K562 (cell line): Measurements from ENCODE around the gene MRPL10. TPM values are rescaled to one million over a fixed set of nuclear protein-coding genes. Genes with fewer than 3 reads are reported as not detected.

Experiments used
- ATF1 ChIP-seq, 2 experiments: fragments of 450-650 bp in 1 of 2; IDR thresholded peaks; 2 replicates each; pipeline ENCODE4 v1.6.1; 2016; ENCODE audit warnings: missing compliant biosample characterization in 1 of 2, missing genetic modification characterization in 1 of 2
- C11orf30 ChIP-seq: fragments of 450-650 bp; IDR thresholded peaks from 2 replicates; pipeline ENCODE4 v1.6.1; 2016; ENCODE audit warnings: low read depth, mild to moderate bottlenecking
- CGGBP1 ChIP-seq: fragments of 250-450 bp; sonication (Bioruptor Pico); IDR thresholded peaks from 2 replicates; pipeline ENCODE4 v1.9.0; 2021; ENCODE audit warnings: mild to moderate bottlenecking
- COPS2 ChIP-seq: fragments of 450-650 bp; conservative IDR thresholded peaks from 2 replicates; pipeline ENCODE4 v1.6.1; 2016; ENCODE audit warnings: mild to moderate bottlenecking, moderate library complexity
- E2F6 ChIP-seq, 2 experiments: IDR thresholded peaks; 2 replicates each; pipeline ENCODE4 v1.6.1; 2011; ENCODE audit warnings: borderline replicate concordance in 1 of 2, control low read depth in 1 of 2, low read depth in 1 of 2, low read length in 1 of 2, mild to moderate bottlenecking in 1 of 2, mixed read lengths in 1 of 2, moderate library complexity in 1 of 2; ENCODE audit not compliant: insufficient read depth in 1 of 2, insufficient read length in 1 of 2, poor library complexity in 1 of 2, severe bottlenecking in 1 of 2; ENCODE audit errors: extremely low read depth in 1 of 2
- EGR1 ChIP-seq: fragments of 450-650 bp; conservative IDR thresholded peaks from 2 replicates; pipeline ENCODE4 v1.6.1; 2017; ENCODE audit warnings: mild to moderate bottlenecking
- ELK1 ChIP-seq: sonication (generic); formaldehyde crosslinking; IDR thresholded peaks from 2 replicates; pipeline ENCODE4 v1.8.1; 2022; ENCODE audit warnings: missing genetic modification reagents
- GABPB1 ChIP-seq: sonication (generic); formaldehyde crosslinking; IDR thresholded peaks from 2 replicates; pipeline ENCODE4 v1.8.0; 2022; ENCODE audit warnings: mild to moderate bottlenecking, missing genetic modification reagents
- HIVEP1 ChIP-seq: fragments of 250-450 bp; sonication (Bioruptor Pico); IDR thresholded peaks from 2 replicates; pipeline ENCODE4 v1.4.0; 2020; ENCODE audit warnings: mild to moderate bottlenecking
- HMG20A ChIP-seq: fragments of 450-650 bp; formaldehyde crosslinking; conservative IDR thresholded peaks from 2 replicates; pipeline ENCODE4 v1.4.0; 2020; ENCODE audit warnings: mild to moderate bottlenecking, mixed read lengths
- HMG20B ChIP-seq: fragments of 250-450 bp; sonication (Bioruptor Pico); IDR thresholded peaks from 2 replicates; pipeline ENCODE4 v1.5.0; 2021; ENCODE audit warnings: mild to moderate bottlenecking
- MAFK ChIP-seq: IDR thresholded peaks from 2 replicates; pipeline ENCODE4 v1.6.1; 2011; ENCODE audit warnings: low read length, improper control_type of control experiment
- MTA1 ChIP-seq: fragments of 450-650 bp; IDR thresholded peaks from 2 replicates; pipeline ENCODE4 v1.6.1; 2017; ENCODE audit warnings: borderline replicate concordance
- SMAD1 ChIP-seq: fragments of 150-350 bp; IDR thresholded peaks from 2 replicates; pipeline ENCODE4 v1.6.1; 2014; ENCODE audit warnings: low read length, low read depth; ENCODE audit not compliant: partially characterized antibody
- THAP12 ChIP-seq: fragments of 250-450 bp; sonication (Bioruptor Pico); IDR thresholded peaks from 2 replicates; pipeline ENCODE4 v1.9.0; 2021; ENCODE audit warnings: mild to moderate bottlenecking, inconsistent platforms
- YY1 ChIP-seq, 3 experiments: IDR thresholded peaks; 2 replicates each; pipeline ENCODE4 v1.6.1; 2011; ENCODE audit warnings: low read length in 2 of 3, mild to moderate bottlenecking in 2 of 3, moderate library complexity in 2 of 3, borderline replicate concordance in 1 of 3, control low read depth in 1 of 3, low read depth in 1 of 3; ENCODE audit not compliant: insufficient read depth in 3 of 3, insufficient replicate concordance in 2 of 3, control insufficient read depth in 1 of 3, insufficient read length in 1 of 3; ENCODE audit errors: extremely low read depth in 1 of 3
- ZNF445 ChIP-seq: fragments of 250-450 bp; sonication (Bioruptor Pico); IDR thresholded peaks from 2 replicates; pipeline ENCODE4 v1.4.0; 2020; ENCODE audit warnings: low read depth, mild to moderate bottlenecking, moderate library complexity
- ZNF609 ChIP-seq: sonication (generic); formaldehyde crosslinking; IDR thresholded peaks from 2 replicates; pipeline ENCODE4 v1.8.1; 2023; ENCODE audit warnings: missing genetic modification reagents, mild to moderate bottlenecking, borderline replicate concordance
- polyA plus RNA-seq, 8 experiments: library from polyadenylated mRNA; depleted of rRNA in 4 of 8; stranded (reverse) in 5 of 8; unstranded in 3 of 8; fragments of >200 nt; fragmentation: Nextera tagmentation in 2 of 8; fragmentation: Illumina TruSeq in 1 of 8; extraction: Ambion mirVana in 2 of 8; extraction: Trizol in 1 of 8; gene quantifications; 2 replicates each; pipeline versions ENCODE4 v1.2.1 to v1.2.3, GENCODE V29; 2011 to 2014; ENCODE audit warnings: inconsistent platforms in 1 of 8, missing spikeins in 1 of 8
- total RNA-seq, 7 experiments: library from RNA; depleted of rRNA in 6 of 7; stranded (reverse); fragments of >200 nt in 6 of 7; fragmentation: Illumina TruSeq in 2 of 7; extraction: Trizol in 2 of 7; gene quantifications; 2 replicates each; pipeline versions ENCODE4 v1.2.1 to v1.2.3, GENCODE V29; 2011 to 2021; ENCODE audit warnings: low replicate concordance in 1 of 7

MRPL10 gene
- total and polyA plus RNA-seq, 9 of the 15 experiments (the other 6 are each of a cell fraction or from before 2014, with no cell fraction given) = 27.8 to 105 (median 67.3) TPM

GRCh38 chr17:47866941-47867340 is 35.6 kb upstream of the MRPL10 start (continued):
- TF ChIP-seq YY1 (IDR thresholded peaks at IDR 0.05; ENCODE audit: borderline replicate concordance in 1 of 3, control insufficient read depth in 1 of 3, extremely low read depth in 1 of 3, insufficient read depth in 3 of 3, insufficient read length in 1 of 3, insufficient replicate concordance in 2 of 3, low read depth in 1 of 3, low read length in 2 of 3) = no peak
- no peak for TF ChIP-seq THAP12
- TF ChIP-seq HMG20A = no peak
- no peak for TF ChIP-seq ZNF609 (CRISPR knock-in tag)
- peak; percentile 66 for TF ChIP-seq EGR1
- no peak for TF ChIP-seq HMG20B
- no peak for TF ChIP-seq MAFK
- no peak for TF ChIP-seq HIVEP1 (CRISPR knock-in tag)
- TF ChIP-seq GABPB1 = 0 out of 2 replicates have a peak, but pooled peaks have one; percentile 30
- TF ChIP-seq COPS2 = no peak
- TF ChIP-seq ZNF445 = no peak
- TF ChIP-seq SMAD1 = peak; percentile 77
- TF ChIP-seq C11orf30 = no peak
- peak; percentile 91; the same call in 1 of the 2 replicates for TF ChIP-seq MTA1
- no peak for TF ChIP-seq ELK1 (CRISPR knock-in tag)
- TF ChIP-seq ATF1 (CRISPR knock-in tag; IDR thresholded peaks at IDR 0.05) = peak; percentile 51
- TF ChIP-seq ATF1 (tag; IDR thresholded peaks at IDR 0.05) = peak; percentile 99
- TF ChIP-seq CGGBP1 (CRISPR knock-in tag) = peak; percentile 62; the same call in 1 of the 2 replicates
- TF ChIP-seq E2F6 (IDR thresholded peaks at IDR 0.05; ENCODE audit: borderline replicate concordance in 1 of 2, extremely low read depth in 1 of 2, insufficient read depth in 1 of 2, insufficient read length in 1 of 2, low read depth in 1 of 2, low read length in 1 of 2, poor library complexity in 1 of 2, severe bottlenecking in 1 of 2) = peak in 1 of 2 experiments; percentile 30
